Kidney epithelial cell (primary cell): Measurements from ENCODE around the gene DAZAP2. TPM values are rescaled to one million over a fixed set of nuclear protein-coding genes. Genes with fewer than 3 reads are reported as not detected.
"Not testable (repeated sequence)": the region's sequence is repeated elsewhere in the genome, so short reads cannot be mapped to it uniquely, and the experiment has no call there.

Source experiments
- DNase-seq: peaks from one replicate; pipeline ENCODE4 v3.0.0-alpha.2; 2010; ENCODE audit warnings: low read depth
- H3K27me3 ChIP-seq: 2 replicates; pipeline ENCODE4 v1.6.0; 2011; ENCODE audit warnings: low read length; ENCODE audit not compliant: control insufficient read depth, insufficient read depth
- H3K36me3 ChIP-seq: 2 replicates; pipeline ENCODE4 v1.5.1; 2011; ENCODE audit warnings: low read length; ENCODE audit not compliant: control insufficient read depth, insufficient read depth
- H3K4me3 ChIP-seq: 2 replicates; pipeline ENCODE4 v1.5.1; 2011; ENCODE audit warnings: low read depth, mild to moderate bottlenecking, control low read depth, low read length
- CTCF ChIP-seq: IDR thresholded peaks from 2 replicates; pipeline ENCODE4 v1.5.1; 2011; ENCODE audit warnings: mild to moderate bottlenecking, moderate library complexity, low read length, control low read depth, inconsistent platforms; ENCODE audit not compliant: insufficient read depth, poor library complexity, severe bottlenecking
- total RNA-seq: library from RNA; depleted of rRNA; stranded (reverse); fragments of >200 nt; gene quantifications from 2 replicates; pipeline ENCODE4 v1.2.3, GENCODE V29; 2015

Gene DAZAP2
- total RNA-seq, 1 donor from 2014 or later: 244 TPM

- no peak for TF ChIP-seq CTCF
- Histone ChIP-seq H3K4me3 (peak overlapping the region; percentile 66), H3K36me3 (peaks cover 1% of the 10 kb centered on the region), H3K27me3 (no peaks in the 10 kb centered on the region)
- peak; percentile 73 for DNase-seq
These were observed 32.4 kb downstream of the DAZAP2 start for GRCh38 chr12:51270951-51271518.

DNA sequence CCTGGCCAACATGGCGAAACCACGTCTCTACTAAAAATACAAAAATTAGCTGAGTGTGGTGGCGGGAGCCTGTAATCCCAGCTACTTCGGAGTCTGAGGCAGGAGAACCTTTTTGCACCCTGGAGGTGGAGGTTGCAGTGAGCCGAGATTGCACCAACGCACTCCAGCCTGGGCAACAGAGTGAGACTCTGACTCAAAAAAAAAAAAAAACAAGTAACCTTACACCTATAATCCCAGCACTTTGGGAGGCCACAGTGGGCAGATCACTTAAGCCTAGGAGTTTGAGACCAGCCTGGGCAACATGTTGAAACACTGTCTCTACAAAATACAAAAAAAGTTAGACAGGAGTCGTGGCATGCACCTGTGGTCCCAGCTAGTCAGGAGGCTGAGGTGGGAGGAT, 34.2 kb downstream of the DAZAP2 start:
- H3K27me3 ChIP-seq, H3K4me3 ChIP-seq, H3K36me3 ChIP-seq, DNase-seq: not testable (repeated sequence)

- H3K4me3 ChIP-seq: no peak overlapping the region
- no peak for DNase-seq
- H3K27me3 ChIP-seq: no peaks in the 10 kb centered on the region
- no peaks in the 10 kb centered on the region for H3K36me3 ChIP-seq
- no peak for TF ChIP-seq CTCF
These were observed 36.5 kb downstream of the DAZAP2 start for GRCh38 chr12:51275088-51275487.

GRCh38 chr12:51281202-51281924, 42.7 kb downstream of the DAZAP2 start:
- H3K27me3 ChIP-seq: no peaks in the 10 kb centered on the region
- no peak overlapping the region for H3K4me3 ChIP-seq
- no peak for DNase-seq
- TF ChIP-seq CTCF: no peak
- no peaks in the 10 kb centered on the region for H3K36me3 ChIP-seq

GRCh38 chr12:51285843-51286242, 47.2 kb downstream of the DAZAP2 start:
- Histone ChIP-seq H3K4me3 (no peak overlapping the region), H3K27me3 (no peaks in the 10 kb centered on the region), H3K36me3 (no peaks in the 10 kb centered on the region)
- DNase-seq: no peak
- TF ChIP-seq CTCF: no peak

DNA sequence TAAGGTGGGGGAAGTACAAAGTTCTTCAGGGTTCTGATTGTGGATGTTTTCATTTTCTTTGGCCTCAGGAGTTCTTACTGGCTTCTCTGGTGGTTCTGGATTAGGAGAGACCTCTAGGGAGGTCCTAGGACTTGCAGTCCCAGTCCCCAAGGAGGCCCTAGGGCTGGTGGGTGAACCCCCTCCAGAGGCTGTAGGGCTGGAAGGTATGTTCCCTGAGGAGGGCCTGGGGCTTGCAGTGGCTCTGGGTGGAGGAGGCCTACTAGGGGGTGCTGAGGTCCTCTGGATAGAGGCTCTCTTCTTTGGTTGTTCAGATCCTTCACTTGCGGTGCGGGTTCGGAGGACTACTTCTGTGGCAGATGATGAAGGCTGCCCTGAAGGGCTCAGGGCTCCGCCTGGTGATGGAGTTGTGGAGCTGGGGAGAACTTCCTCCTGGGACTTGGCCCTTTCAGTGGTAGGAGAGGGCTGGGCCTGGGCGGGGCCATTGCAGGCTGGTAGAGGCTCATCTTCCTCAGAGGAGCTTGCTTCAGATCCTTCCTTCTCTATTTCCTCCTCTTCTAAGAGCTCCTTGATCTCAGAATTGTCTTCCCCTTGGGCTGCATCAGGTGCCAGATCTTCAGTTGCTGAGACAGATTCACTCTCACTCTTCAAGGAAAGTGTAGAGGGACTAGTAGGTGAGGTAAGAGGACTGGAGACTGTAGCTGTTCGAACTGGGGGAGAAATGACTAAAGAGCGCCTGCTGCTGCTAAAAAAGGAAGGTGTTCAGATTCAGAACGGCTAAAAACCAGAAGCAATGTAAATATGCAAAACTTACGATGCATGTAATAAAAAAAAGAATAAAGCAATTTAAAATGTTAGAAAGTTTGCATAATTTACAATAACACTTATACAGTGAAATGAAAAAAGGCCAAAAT, 53.2 kb downstream of the DAZAP2 start:
- not testable (repeated sequence) for H3K27me3 ChIP-seq, DNase-seq, H3K36me3 ChIP-seq, H3K4me3 ChIP-seq

Other genes starting within 250 kb of the DAZAP2 start
- gene SLC11A2, start 212.4 kb upstream of the DAZAP2 start, total RNA-seq: 36.3 and 42.2 TPM in 2 replicates
- gene LETMD1, start 190.5 kb upstream of the DAZAP2 start, total RNA-seq: 37.9 and 44.5 TPM in 2 replicates
- 36.1 and 36.6 TPM in 2 replicates for gene CSRNP2, start 155.2 kb upstream of the DAZAP2 start, total RNA-seq
- gene TFCP2, start 65.7 kb upstream of the DAZAP2 start, total RNA-seq: 14.2 and 19.1 TPM in 2 replicates
- 2.6 and 3.9 TPM in 2 replicates for gene POU6F1, start 20.8 kb upstream of the DAZAP2 start, total RNA-seq
- 15.7 and 24.5 TPM in 2 replicates for gene SMAGP, start 31.6 kb downstream of the DAZAP2 start, total RNA-seq
- gene BIN2, start 85.3 kb downstream of the DAZAP2 start, total RNA-seq: not detected in 2 replicates
- not detected in 2 replicates for gene CELA1, start 107.9 kb downstream of the DAZAP2 start, total RNA-seq
- 35.0 and 45.7 TPM in 2 replicates for gene GALNT6, start 152.6 kb downstream of the DAZAP2 start, total RNA-seq
- 1.0 and 1.7 TPM in 2 replicates for gene SLC4A8, start 186.0 kb downstream of the DAZAP2 start, total RNA-seq